K562 (cell line): ENCODE measurements around the gene LAMA5. TPM values are rescaled to one million over a fixed set of nuclear protein-coding genes. Genes with fewer than 3 reads are reported as not detected.
A peak's percentile ranks its signal among the peaks of the same experiment; 100 is the strongest.

ENCODE experiments used
- CREB1 ChIP-seq, 2 experiments: sonication (generic) in 1 of 2; formaldehyde crosslinking in 1 of 2; IDR thresholded peaks; 2 replicates each; pipeline versions ENCODE4 v1.6.1 to v1.8.0; 2012 to 2022; ENCODE audit warnings: inconsistent platforms in 1 of 2, mild to moderate bottlenecking in 1 of 2, missing genetic modification reagents in 1 of 2, moderate library complexity in 1 of 2
- E2F6 ChIP-seq, 2 experiments: IDR thresholded peaks; 2 replicates each; pipeline ENCODE4 v1.6.1; 2011; ENCODE audit warnings: borderline replicate concordance in 1 of 2, control low read depth in 1 of 2, low read depth in 1 of 2, low read length in 1 of 2, mild to moderate bottlenecking in 1 of 2, mixed read lengths in 1 of 2, moderate library complexity in 1 of 2; ENCODE audit not compliant: insufficient read depth in 1 of 2, insufficient read length in 1 of 2, poor library complexity in 1 of 2, severe bottlenecking in 1 of 2; ENCODE audit errors: extremely low read depth in 1 of 2
- GABPB1 ChIP-seq: sonication (generic); formaldehyde crosslinking; IDR thresholded peaks from 2 replicates; pipeline ENCODE4 v1.8.0; 2022; ENCODE audit warnings: mild to moderate bottlenecking, missing genetic modification reagents
- L3MBTL2 ChIP-seq: fragments of 450-650 bp; IDR thresholded peaks from 2 replicates; pipeline ENCODE4 v1.6.1; 2016; ENCODE audit warnings: mild to moderate bottlenecking, moderate library complexity
- POLR2AphosphoS2 ChIP-seq: IDR thresholded peaks from 2 replicates; pipeline ENCODE4 v1.6.1; 2012; ENCODE audit warnings: low read length, improper control_type of control experiment
- RAD21 ChIP-seq, 2 experiments: fragments of 250-450 bp in 1 of 2; fragments of 450-650 bp in 1 of 2; sonication (Bioruptor Pico) in 1 of 2; formaldehyde crosslinking in 1 of 2; IDR thresholded peaks in 1 of 2; conservative IDR thresholded peaks in 1 of 2; 2 replicates each; pipeline versions ENCODE4 v1.4.0 to v1.8.0; 2020 to 2022; ENCODE audit warnings: mild to moderate bottlenecking in 2 of 2, moderate library complexity in 1 of 2
- REST ChIP-seq, 2 experiments: fragments of 450-650 bp; formaldehyde crosslinking in 1 of 2; IDR thresholded peaks; 2 replicates each; pipeline versions ENCODE4 v1.4.0 to v1.6.1; 2014 to 2020; ENCODE audit warnings: mild to moderate bottlenecking in 2 of 2, borderline replicate concordance in 1 of 2, low read depth in 1 of 2
- SNAPC5 ChIP-seq: fragments of 250-450 bp; sonication (Bioruptor Pico); IDR thresholded peaks from 2 replicates; pipeline ENCODE4 v1.8.0; 2021; ENCODE audit warnings: moderate library complexity, mild to moderate bottlenecking, inconsistent platforms
- VEZF1 ChIP-seq: fragments of 200-800 bp; sonication (Bioruptor generic); IDR thresholded peaks from 2 replicates; pipeline ENCODE4 v1.6.1; 2017; ENCODE audit warnings: missing genetic modification characterization, missing compliant biosample characterization
- ZBTB33 ChIP-seq: sonication (generic); formaldehyde crosslinking; IDR thresholded peaks from 2 replicates; pipeline ENCODE4 v1.8.1; 2023; ENCODE audit warnings: mild to moderate bottlenecking, missing genetic modification reagents
- polyA plus RNA-seq, 8 experiments: library from polyadenylated mRNA; depleted of rRNA in 4 of 8; stranded (reverse) in 5 of 8; unstranded in 3 of 8; fragments of >200 nt; fragmentation: Nextera tagmentation in 2 of 8; fragmentation: Illumina TruSeq in 1 of 8; extraction: Ambion mirVana in 2 of 8; extraction: Trizol in 1 of 8; gene quantifications; 2 replicates each; pipeline versions ENCODE4 v1.2.1 to v1.2.3, GENCODE V29; 2011 to 2014; ENCODE audit warnings: inconsistent platforms in 1 of 8, missing spikeins in 1 of 8
- total RNA-seq, 7 experiments: library from RNA; depleted of rRNA in 6 of 7; stranded (reverse); fragments of >200 nt in 6 of 7; fragmentation: Illumina TruSeq in 2 of 7; extraction: Trizol in 2 of 7; gene quantifications; 2 replicates each; pipeline versions ENCODE4 v1.2.1 to v1.2.3, GENCODE V29; 2011 to 2021; ENCODE audit warnings: low replicate concordance in 1 of 7

LAMA5 gene
- total and polyA plus RNA-seq, 9 of the 15 experiments (the other 6 are each of a cell fraction or from before 2014, with no cell fraction given) = 0.31 to 101 (median 7.8) TPM

- peak; percentile 81 for TF ChIP-seq REST (IDR thresholded peaks at IDR 0.05; ENCODE audit: borderline replicate concordance)
- TF ChIP-seq REST (CRISPR knock-in tag; IDR thresholded peaks at IDR 0.05; ENCODE audit: low read depth) = no peak
- TF ChIP-seq ZBTB33 (CRISPR knock-in tag) = 0 out of 2 replicates have a peak, but pooled peaks have one; percentile 63
- TF ChIP-seq SNAPC5 (CRISPR knock-in tag) = no peak
- TF ChIP-seq VEZF1 (CRISPR knock-in tag) = peak; percentile 80
- TF ChIP-seq POLR2AphosphoS2 = peak; percentile 79; the same call in 1 of the 2 replicates
- peak in 1 of 2 experiments; percentile 65 for TF ChIP-seq E2F6 (IDR thresholded peaks at IDR 0.05; ENCODE audit: borderline replicate concordance in 1 of 2, extremely low read depth in 1 of 2, insufficient read depth in 1 of 2, insufficient read length in 1 of 2, low read depth in 1 of 2, low read length in 1 of 2, poor library complexity in 1 of 2, severe bottlenecking in 1 of 2)
- TF ChIP-seq CREB1 (IDR thresholded peaks at IDR 0.05) = no peak
- TF ChIP-seq CREB1 (CRISPR knock-in tag; IDR thresholded peaks at IDR 0.05) = peak; percentile 49; the same call in 1 of the 2 replicates
- peak; percentile 61 for TF ChIP-seq L3MBTL2
- TF ChIP-seq GABPB1 (CRISPR knock-in tag) = peak; percentile 68; the same call in 1 of the 2 replicates
- peak; percentile 66 to 89 for TF ChIP-seq RAD21 (CRISPR knock-in tag; conservative IDR thresholded peaks at IDR 0.05 in 1 of 2, IDR thresholded peaks at IDR 0.05 in 1 of 2)
These were observed 15.4 kb upstream of the LAMA5 start (continued) for GRCh38 chr20:62382306-62383198.
